Measurements from ENCODE around the gene GPR4. TPM values are rescaled to one million over a fixed set of nuclear protein-coding genes. Genes with fewer than 3 reads are reported as not detected.

GPR4 gene
- total RNA-seq, 1 experiment from 2014 or later: 0.48 TPM

DNA sequence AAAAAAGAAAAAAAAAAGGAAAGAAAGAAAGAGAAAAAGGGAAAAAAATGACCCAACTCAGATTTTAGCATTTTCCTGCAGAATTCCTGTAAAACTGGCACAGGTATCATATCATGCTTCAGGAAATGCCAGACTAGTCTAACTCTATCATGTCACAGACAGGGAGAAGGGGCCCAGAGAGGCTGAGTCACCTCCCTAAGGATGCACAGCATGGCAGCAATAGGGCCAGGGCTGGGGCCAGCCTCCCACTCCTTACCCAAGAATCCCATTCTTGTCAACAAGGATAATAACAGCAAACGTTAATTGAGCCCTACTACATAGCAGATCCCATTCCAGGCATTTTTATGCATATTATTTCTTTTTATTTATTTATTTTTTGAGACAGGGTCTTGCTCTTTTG lies 8.5 kb downstream of the GPR4 start (continued):
- TF ChIP-seq, protein P1, sequence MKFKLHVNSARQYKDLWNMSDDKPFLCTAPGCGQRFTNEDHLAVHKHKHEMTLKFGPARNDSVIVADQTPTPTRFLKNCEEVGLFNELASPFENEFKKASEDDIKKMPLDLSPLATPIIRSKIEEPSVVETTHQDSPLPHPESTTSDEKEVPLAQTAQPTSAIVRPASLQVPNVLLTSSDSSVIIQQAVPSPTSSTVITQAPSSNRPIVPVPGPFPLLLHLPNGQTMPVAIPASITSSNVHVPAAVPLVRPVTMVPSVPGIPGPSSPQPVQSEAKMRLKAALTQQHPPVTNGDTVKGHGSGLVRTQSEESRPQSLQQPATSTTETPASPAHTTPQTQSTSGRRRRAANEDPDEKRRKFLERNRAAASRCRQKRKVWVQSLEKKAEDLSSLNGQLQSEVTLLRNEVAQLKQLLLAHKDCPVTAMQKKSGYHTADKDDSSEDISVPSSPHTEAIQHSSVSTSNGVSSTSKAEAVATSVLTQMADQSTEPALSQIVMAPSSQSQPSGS (CRISPR knock-in tag; IDR thresholded peaks at IDR 0.05; ENCODE audit: borderline replicate concordance, low read depth): no peak
- no peak for TF ChIP-seq ELF4 (CRISPR knock-in tag; IDR thresholded peaks at IDR 0.05; ENCODE audit: low read depth)
- TF ChIP-seq, protein P2, sequence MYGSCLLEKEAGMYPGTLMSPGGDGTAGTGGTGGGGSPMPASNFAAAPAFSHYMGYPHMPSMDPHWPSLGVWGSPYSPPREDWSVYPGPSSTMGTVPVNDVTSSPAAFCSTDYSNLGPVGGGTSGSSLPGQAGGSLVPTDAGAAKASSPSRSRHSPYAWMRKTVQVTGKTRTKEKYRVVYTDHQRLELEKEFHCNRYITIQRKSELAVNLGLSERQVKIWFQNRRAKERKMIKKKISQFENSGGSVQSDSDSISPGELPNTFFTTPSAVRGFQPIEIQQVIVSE (CRISPR knock-in tag; IDR thresholded peaks at IDR 0.05; ENCODE audit: borderline replicate concordance): no peak
- TF ChIP-seq TEAD4 (CRISPR knock-in tag; IDR thresholded peaks at IDR 0.05): no peak
- no peak for TF ChIP-seq GTF2I (CRISPR knock-in tag; conservative IDR thresholded peaks at IDR 0.05)
- no peak for TF ChIP-seq EMX1 (CRISPR knock-in tag; IDR thresholded peaks at IDR 0.05)
- TF ChIP-seq, protein P3, sequence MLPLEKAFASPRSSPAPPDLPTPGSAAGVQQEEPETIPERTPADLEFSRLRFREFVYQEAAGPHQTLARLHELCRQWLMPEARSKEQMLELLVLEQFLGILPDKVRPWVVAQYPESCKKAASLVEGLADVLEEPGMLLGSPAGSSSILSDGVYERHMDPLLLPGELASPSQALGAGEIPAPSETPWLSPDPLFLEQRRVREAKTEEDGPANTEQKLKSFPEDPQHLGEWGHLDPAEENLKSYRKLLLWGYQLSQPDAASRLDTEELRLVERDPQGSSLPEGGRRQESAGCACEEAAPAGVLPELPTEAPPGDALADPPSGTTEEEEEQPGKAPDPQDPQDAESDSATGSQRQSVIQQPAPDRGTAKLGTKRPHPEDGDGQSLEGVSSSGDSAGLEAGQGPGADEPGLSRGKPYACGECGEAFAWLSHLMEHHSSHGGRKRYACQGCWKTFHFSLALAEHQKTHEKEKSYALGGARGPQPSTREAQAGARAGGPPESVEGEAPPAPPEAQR (CRISPR knock-in tag; IDR thresholded peaks at IDR 0.05): no peak
- TF ChIP-seq, protein P4, sequence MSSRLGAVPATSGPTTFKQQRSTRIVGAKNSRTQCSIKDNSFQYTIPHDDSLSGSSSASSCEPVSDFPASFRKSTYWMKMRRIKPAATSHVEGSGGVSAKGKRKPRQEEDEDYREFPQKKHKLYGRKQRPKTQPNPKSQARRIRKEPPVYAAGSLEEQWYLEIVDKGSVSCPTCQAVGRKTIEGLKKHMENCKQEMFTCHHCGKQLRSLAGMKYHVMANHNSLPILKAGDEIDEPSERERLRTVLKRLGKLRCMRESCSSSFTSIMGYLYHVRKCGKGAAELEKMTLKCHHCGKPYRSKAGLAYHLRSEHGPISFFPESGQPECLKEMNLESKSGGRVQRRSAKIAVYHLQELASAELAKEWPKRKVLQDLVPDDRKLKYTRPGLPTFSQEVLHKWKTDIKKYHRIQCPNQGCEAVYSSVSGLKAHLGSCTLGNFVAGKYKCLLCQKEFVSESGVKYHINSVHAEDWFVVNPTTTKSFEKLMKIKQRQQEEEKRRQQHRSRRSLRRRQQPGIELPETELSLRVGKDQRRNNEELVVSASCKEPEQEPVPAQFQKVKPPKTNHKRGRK (CRISPR knock-in tag; IDR thresholded peaks at IDR 0.05; ENCODE audit: borderline replicate concordance): no peak
- TF ChIP-seq JAZF1 (CRISPR knock-in tag; IDR thresholded peaks at IDR 0.05): no peak
- TF ChIP-seq ZNF219 (CRISPR knock-in tag; IDR thresholded peaks at IDR 0.05; ENCODE audit: borderline replicate concordance): no peak
- TF ChIP-seq ATF1 (CRISPR knock-in tag; IDR thresholded peaks at IDR 0.05): no peak
- TF ChIP-seq, protein P5, sequence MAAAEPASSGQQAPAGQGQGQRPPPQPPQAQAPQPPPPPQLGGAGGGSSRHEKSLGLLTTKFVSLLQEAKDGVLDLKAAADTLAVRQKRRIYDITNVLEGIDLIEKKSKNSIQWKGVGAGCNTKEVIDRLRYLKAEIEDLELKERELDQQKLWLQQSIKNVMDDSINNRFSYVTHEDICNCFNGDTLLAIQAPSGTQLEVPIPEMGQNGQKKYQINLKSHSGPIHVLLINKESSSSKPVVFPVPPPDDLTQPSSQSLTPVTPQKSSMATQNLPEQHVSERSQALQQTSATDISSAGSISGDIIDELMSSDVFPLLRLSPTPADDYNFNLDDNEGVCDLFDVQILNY (CRISPR knock-in tag; IDR thresholded peaks at IDR 0.05): no peak
- TF ChIP-seq, protein P6, sequence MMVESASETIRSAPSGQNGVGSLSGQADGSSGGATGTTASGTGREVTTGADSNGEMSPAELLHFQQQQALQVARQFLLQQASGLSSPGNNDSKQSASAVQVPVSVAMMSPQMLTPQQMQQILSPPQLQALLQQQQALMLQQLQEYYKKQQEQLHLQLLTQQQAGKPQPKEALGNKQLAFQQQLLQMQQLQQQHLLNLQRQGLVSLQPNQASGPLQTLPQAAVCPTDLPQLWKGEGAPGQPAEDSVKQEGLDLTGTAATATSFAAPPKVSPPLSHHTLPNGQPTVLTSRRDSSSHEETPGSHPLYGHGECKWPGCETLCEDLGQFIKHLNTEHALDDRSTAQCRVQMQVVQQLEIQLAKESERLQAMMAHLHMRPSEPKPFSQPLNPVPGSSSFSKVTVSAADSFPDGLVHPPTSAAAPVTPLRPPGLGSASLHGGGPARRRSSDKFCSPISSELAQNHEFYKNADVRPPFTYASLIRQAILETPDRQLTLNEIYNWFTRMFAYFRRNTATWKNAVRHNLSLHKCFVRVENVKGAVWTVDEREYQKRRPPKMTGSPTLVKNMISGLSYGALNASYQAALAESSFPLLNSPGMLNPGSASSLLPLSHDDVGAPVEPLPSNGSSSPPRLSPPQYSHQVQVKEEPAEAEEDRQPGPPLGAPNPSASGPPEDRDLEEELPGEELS (CRISPR knock-in tag; IDR thresholded peaks at IDR 0.05): no peak

DNA sequence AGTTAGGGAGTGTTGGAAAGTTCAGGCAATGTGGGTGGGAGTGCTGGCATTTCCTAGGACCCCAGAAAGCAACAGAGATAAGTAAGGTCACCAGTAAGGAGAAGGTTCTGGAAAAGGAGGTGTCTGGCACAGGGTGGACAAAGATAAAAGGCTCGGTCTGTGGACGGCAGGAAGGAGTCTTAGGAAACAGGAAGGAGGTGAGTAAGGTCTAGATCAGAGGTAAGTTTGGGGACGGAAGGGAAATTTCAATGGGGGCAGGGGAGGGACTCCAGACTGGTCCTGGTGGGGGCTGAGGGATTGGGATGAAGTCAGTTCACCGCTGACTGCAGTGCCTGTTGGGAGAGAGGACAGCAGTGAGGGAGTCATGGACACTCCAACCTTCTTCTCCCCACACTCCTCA lies 9.6 kb downstream of the GPR4 start:
- Mint-ChIP-seq H3K36me3 (no peaks in the 10 kb centered on the region), H3K27me3 (ENCODE audit: low read depth) (peaks cover 72% of the 10 kb centered on the region), H3K4me3 (no peak overlapping the region), H3K4me1 (peaks cover 16% of the 10 kb centered on the region), H3K27ac (no peak overlapping the region), H3K9me3 (no peaks in the 10 kb centered on the region)
- no peak for DNase-seq (ENCODE audit: low spot score)
- ATAC-seq: no peak
- TF ChIP-seq GABPB1 (CRISPR knock-in tag; IDR thresholded peaks at IDR 0.05) (no peak), SMAD3 (CRISPR knock-in tag; IDR thresholded peaks at IDR 0.05; ENCODE audit: borderline replicate concordance) (no peak), SMAD4 (CRISPR knock-in tag; IDR thresholded peaks at IDR 0.05) (no peak), FOXK1 (CRISPR knock-in tag; IDR thresholded peaks at IDR 0.05) (no peak), ATF1 (CRISPR knock-in tag; IDR thresholded peaks at IDR 0.05) (no peak), SP1 (CRISPR knock-in tag; conservative IDR thresholded peaks at IDR 0.05) (no peak)
- POLR2A ChIA-PET: no interaction called here
- CTCF ChIA-PET: interaction anchor here (2.6 kb wide), 1 partner anchor 50 kb away, joined by 86 read pairs; no protein-coding TSS in a partner anchor
